Psoas muscle (tissue), 8 donors: ENCODE results near the gene AHNAK. TPM values are rescaled to one million over a fixed set of nuclear protein-coding genes. Genes with fewer than 3 reads are reported as not detected.
"Not testable (repeated sequence)": the region's sequence is repeated elsewhere in the genome, so short reads cannot be mapped to it uniquely, and the experiment has no call there.

Experiments used
- ATAC-seq, 4 donors: fragments of 200-7000 bp; cut with Tn5 transposase; one replicate each; pipeline ENCODE4 v1.9.1; 2020; ENCODE audit warnings: moderate library complexity in 3 of 4, mild to moderate bottlenecking in 2 of 4
- DNase-seq, 2 donors: peaks; one replicate each; pipeline ENCODE4 v3.0.0-alpha.2; 2020
- H3K27ac ChIP-seq: fragments of 200-600 bp; one replicate; pipeline ENCODE4 v1.8.0; 2022
- H3K27me3 ChIP-seq, 3 donors: fragments of 200-600 bp in 1 of 3; one replicate each; pipeline versions ENCODE4 v1.6.1 to v1.8.0; 2013 to 2022; ENCODE audit warnings: low read length in 2 of 3, mild to moderate bottlenecking in 2 of 3, moderate library complexity in 1 of 3; ENCODE audit not compliant: insufficient read depth in 3 of 3
- H3K36me3 ChIP-seq, 2 donors: fragments of 200-600 bp in 1 of 2; one replicate each; pipeline versions ENCODE4 v1.6.1 to v1.8.0; 2013 to 2022; ENCODE audit warnings: low read depth in 1 of 2, mild to moderate bottlenecking in 1 of 2, moderate library complexity in 1 of 2; ENCODE audit not compliant: insufficient read depth in 1 of 2
- H3K4me1 ChIP-seq: fragments of 200-600 bp; one replicate; pipeline ENCODE4 v1.8.0; 2022
- H3K4me3 ChIP-seq: fragments of 200-600 bp; one replicate; pipeline ENCODE4 v1.8.0; 2022; ENCODE audit warnings: mild to moderate bottlenecking
- H3K9me3 ChIP-seq: fragments of 200-600 bp; one replicate; pipeline ENCODE4 v1.8.0; 2022
- WGBS, 3 donors: extraction: QIAGEN DNeasy Blood & Tissue Kit; methylation state at CpG; one replicate each; pipeline versions ENCODE4 v1.1.6 to v1.1.7; 2013; 5-methylcytosine and 5-hydroxymethylcytosine counted together
- intact Hi-C, 2 donors: fragments of 100-400 bp; cut with DNase I; formaldehyde crosslinking; loops; one replicate each; pipeline versions ENCODE4 v1.11.0 to v1.14.2; 2022
- polyA plus RNA-seq, 3 donors: library from polyadenylated mRNA; stranded (reverse); fragments of 200-250 nt; gene quantifications; one replicate each; pipeline ENCODE4 v1.2.3, GENCODE V29; 2013
- total RNA-seq, 4 donors: library from RNA; stranded (reverse); fragmentation: NEBNext Ultra II Directional in 2 of 4; extraction: Animal tissue kit (Norgen Biotek cat#: 25700) in 2 of 4; gene quantifications; one replicate each; pipeline versions ENCODE4 v1.2.1 to v1.2.4, GENCODE V29; 2021 to 2023
- TF ChIP-seq, protein P1 (sequence below): fragments of 200-600 bp; IDR thresholded peaks from one replicate; pipeline ENCODE4 v1.8.0; 2022; ENCODE audit warnings: antibody characterized with exemption
- donor health status: healthy with polysubstance abuse.
- donor health status: DM: no; HTN: no; CAD: no; lungs with moderate emphysema.
- donor health status: Bipolar disorder and iron deficiency.
- donor health status: healthy.
- donor health status: DM: yes; HTN: yes; CAD: no.
- donor health status: DM: no; HTN: no; CAD: no.
- donor health status: DM: no; HTN: no; CAD: no.
- donor health status: DM: yes; HTN: yes; CAD: no.

AHNAK gene
- total and polyA plus RNA-seq, 7 donors: 93.5 to 679 (median 376) TPM

DNA sequence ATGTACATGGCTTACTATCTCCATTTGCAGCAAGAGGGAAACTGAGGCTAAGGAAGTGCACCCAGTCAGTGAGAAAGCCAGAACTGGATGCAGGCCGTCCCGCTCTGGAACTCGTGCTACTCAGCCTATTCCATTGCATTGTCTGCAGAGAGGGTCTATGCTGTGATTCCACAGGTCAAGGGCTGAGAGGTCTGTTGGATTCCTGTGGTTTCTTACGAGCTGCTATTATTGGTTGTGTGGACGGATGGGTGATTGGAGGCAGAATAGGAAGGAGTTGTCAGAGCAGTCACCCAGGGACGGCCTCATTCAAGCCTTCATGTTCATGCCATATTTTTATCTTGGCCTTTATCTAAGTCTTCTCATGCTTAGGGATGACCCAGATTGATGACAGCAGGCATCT, 94.3 kb downstream of the AHNAK start:
- WGBS, 3 donors: 92 to 96% (median 95%) methylated on average over 6 of the region's 6 CpGs
- H3K27ac ChIP-seq: no peak overlapping the region

GRCh38 chr11:62451241-62451621, 95.4 kb downstream of the AHNAK start:
- DNase-seq (no peak), ATAC-seq (no peak)
- Histone ChIP-seq H3K4me3 (no peak overlapping the region), H3K27ac (no peak overlapping the region), H3K9me3 (no peaks in the 10 kb centered on the region), H3K27me3 (peaks cover 0 to 5% (median under 1%) of the 10 kb centered on the region in 3 donors), H3K36me3 (no peaks in the 10 kb centered on the region), H3K4me1 (no peaks in the 10 kb centered on the region)
- intact Hi-C loops: no loop called here
- TF ChIP-seq, protein P1, sequence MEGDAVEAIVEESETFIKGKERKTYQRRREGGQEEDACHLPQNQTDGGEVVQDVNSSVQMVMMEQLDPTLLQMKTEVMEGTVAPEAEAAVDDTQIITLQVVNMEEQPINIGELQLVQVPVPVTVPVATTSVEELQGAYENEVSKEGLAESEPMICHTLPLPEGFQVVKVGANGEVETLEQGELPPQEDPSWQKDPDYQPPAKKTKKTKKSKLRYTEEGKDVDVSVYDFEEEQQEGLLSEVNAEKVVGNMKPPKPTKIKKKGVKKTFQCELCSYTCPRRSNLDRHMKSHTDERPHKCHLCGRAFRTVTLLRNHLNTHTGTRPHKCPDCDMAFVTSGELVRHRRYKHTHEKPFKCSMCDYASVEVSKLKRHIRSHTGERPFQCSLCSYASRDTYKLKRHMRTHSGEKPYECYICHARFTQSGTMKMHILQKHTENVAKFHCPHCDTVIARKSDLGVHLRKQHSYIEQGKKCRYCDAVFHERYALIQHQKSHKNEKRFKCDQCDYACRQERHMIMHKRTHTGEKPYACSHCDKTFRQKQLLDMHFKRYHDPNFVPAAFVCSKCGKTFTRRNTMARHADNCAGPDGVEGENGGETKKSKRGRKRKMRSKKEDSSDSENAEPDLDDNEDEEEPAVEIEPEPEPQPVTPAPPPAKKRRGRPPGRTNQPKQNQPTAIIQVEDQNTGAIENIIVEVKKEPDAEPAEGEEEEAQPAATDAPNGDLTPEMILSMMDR: no peak
- 80 to 88% (median 86%) methylated on average over 8 of the region's 8 CpGs for WGBS, 3 donors

More for the DNA sequence above, 94.3 kb downstream of the AHNAK start:
- intact Hi-C loops: no loop called here
- H3K36me3 ChIP-seq: no peaks in the 10 kb centered on the region
- DNase-seq: no peak
- H3K4me3 ChIP-seq: no peak overlapping the region
- TF ChIP-seq, protein P1: no peak
- no peak for ATAC-seq
- no peaks in the 10 kb centered on the region for H3K9me3 ChIP-seq
- H3K4me1 ChIP-seq: no peaks in the 10 kb centered on the region
- no peaks in the 10 kb centered on the region for H3K27me3 ChIP-seq

DNA sequence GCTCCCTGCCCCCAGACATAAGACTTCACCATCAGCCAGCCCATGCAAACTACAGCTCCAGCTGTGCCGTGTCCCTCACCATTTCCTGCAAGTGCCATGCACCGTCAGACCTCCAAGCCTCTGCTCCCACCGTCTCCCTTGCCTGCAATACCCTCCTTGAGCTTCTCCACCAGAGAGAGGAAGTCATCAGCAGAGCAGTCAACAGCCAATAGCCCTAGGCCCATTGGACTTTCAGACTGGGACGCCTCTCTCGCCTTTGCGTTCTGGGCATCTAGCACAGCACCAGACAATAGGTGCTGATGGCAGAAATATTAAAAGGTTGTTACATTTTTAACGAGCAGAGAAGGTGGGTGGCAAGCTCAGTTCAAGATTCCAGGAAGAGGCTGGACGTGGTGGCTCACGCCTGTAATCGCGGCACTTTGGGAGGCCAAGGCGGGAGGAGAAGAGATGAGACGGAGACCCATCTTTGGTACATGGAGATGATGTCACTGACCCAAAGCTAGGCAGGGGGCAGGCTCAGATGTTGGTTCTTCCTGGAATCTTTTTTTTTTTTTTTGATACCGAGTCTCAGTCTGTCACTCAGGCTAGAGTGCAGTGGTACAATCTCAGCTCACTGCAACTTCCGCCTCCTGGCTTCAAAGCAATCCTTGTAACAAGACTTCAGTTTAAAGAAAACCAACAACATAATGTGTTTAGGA, 95.9 kb downstream of the AHNAK start:
- no peak for DNase-seq
- no peak for ATAC-seq
- Histone ChIP-seq H3K4me3 (no peak overlapping the region), H3K9me3 (no peaks in the 10 kb centered on the region), H3K36me3 (no peaks in the 10 kb centered on the region), H3K27ac (no peak overlapping the region), H3K27me3 (peaks cover 0 to 5% (median 2%) of the 10 kb centered on the region in 3 donors), H3K4me1 (peaks cover 2% of the 10 kb centered on the region)
- 85 to 89% (median 87%) methylated on average over 15 of the region's 15 CpGs for WGBS, 3 donors
- TF ChIP-seq, protein P1: no peak
- intact Hi-C loops: no loop called here

- H3K4me1 ChIP-seq, H3K4me3 ChIP-seq, H3K36me3 ChIP-seq, DNase-seq, H3K27me3 ChIP-seq, intact Hi-C loops, H3K27ac ChIP-seq, ATAC-seq, H3K9me3 ChIP-seq: not testable (repeated sequence)
- WGBS, 3 donors: 82 to 87% (median 85%) methylated on average over 7 of the region's 7 CpGs
These were observed 96.7 kb downstream of the AHNAK start for GRCh38 chr11:62449912-62450311.

GRCh38 chr11:62449451-62449851, 97.2 kb downstream of the AHNAK start:
- TF ChIP-seq, protein P1: no peak
- Histone ChIP-seq H3K27me3 (peaks cover 0 to 5% (median 5%) of the 10 kb centered on the region in 3 donors), H3K4me1 (peaks cover 14% of the 10 kb centered on the region), H3K36me3 (no peaks in the 10 kb centered on the region), H3K4me3 (no peak overlapping the region), H3K27ac (no peak overlapping the region), H3K9me3 (no peaks in the 10 kb centered on the region)
- intact Hi-C loops: no loop called here
- ATAC-seq: no peak
- 58 to 61% (median 61%) methylated on average over 9 of the region's 9 CpGs for WGBS, 3 donors
- DNase-seq: no peak
